ENCODE data around the gene LRRFIP2. TPM values are rescaled to one million over a fixed set of nuclear protein-coding genes. Genes with fewer than 3 reads are reported as not detected.
"Not testable (repeated sequence)": the region's sequence is repeated elsewhere in the genome, so short reads cannot be mapped to it uniquely, and the experiment has no call there.

Gene LRRFIP2
- total and polyA plus RNA-seq, 12 donors = 34.2 to 161 (median 46.2) TPM

DNA sequence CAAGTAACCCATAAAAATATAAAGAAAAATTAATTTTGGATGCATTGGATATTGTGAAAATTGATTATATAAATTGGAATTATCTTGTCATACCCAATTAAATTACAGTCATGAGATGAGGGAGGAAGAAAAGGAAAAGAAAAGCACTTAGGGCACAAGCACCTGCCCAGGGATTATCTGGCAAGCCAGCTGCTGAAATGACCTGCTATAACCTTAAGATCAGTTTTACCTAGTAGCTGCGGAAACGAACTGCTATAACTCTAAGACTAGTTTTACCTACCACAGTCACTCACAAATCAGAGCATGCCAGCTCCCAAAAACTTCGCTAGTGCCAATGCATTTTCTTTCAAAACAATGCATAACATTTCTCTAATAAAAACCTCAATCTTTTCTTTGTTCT, 26.2 kb downstream of the LRRFIP2 start:
- no peak for TF ChIP-seq POLR2A (IDR thresholded peaks at IDR 0.05)
- TF ChIP-seq, protein P1, sequence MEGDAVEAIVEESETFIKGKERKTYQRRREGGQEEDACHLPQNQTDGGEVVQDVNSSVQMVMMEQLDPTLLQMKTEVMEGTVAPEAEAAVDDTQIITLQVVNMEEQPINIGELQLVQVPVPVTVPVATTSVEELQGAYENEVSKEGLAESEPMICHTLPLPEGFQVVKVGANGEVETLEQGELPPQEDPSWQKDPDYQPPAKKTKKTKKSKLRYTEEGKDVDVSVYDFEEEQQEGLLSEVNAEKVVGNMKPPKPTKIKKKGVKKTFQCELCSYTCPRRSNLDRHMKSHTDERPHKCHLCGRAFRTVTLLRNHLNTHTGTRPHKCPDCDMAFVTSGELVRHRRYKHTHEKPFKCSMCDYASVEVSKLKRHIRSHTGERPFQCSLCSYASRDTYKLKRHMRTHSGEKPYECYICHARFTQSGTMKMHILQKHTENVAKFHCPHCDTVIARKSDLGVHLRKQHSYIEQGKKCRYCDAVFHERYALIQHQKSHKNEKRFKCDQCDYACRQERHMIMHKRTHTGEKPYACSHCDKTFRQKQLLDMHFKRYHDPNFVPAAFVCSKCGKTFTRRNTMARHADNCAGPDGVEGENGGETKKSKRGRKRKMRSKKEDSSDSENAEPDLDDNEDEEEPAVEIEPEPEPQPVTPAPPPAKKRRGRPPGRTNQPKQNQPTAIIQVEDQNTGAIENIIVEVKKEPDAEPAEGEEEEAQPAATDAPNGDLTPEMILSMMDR (IDR thresholded peaks at IDR 0.05) = no peak
- H3K36me3 ChIP-seq (replicated peaks in 1 of 2) = peaks cover 0 to 4% of the 10 kb centered on the region in 2 donors
- H3K27ac ChIP-seq = no peak overlapping the region
- H3K27me3 ChIP-seq = no peaks in the 10 kb centered on the region
- 88 to 93% (median 90%) methylated on average over 3 of the region's 3 CpGs for WGBS, 4 donors
- H3K4me1 ChIP-seq (replicated peaks in 1 of 2) = peaks cover 5 to 26% of the 10 kb centered on the region in 2 donors
- no peak overlapping the region for H3K4me3 ChIP-seq
- no peak for DNase-seq
- intact Hi-C loops (cut with DNase I) = no loop called here
- H3K9me3 ChIP-seq (replicated peaks in 1 of 3) = no peaks in the 10 kb centered on the region

DNA sequence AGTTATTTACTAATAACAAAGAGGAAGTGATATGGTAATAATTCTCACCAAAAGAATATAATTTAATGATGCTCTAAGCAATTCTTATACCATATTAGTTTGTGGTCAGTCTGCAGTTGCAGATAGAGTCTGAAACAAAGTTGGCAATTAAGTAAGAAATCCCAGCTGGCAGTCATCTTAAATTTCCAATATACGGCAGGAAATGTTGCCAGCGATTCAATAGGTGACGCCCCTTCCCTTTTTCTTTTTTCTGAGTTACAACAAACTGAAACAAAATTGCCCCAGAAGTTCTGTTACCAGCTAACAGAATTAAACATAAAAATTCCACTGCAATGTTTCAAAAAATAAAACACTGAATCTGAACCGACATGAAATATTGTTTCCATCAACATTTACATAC, 26.7 kb downstream of the LRRFIP2 start:
- Histone ChIP-seq H3K9me3 (replicated peaks in 1 of 3) (no peaks in the 10 kb centered on the region), H3K27ac (no peak overlapping the region), H3K4me1 (replicated peaks in 1 of 2) (peaks cover 5 to 26% of the 10 kb centered on the region in 2 donors), H3K4me3 (no peak overlapping the region), H3K36me3 (replicated peaks in 1 of 2) (peaks cover 0 to 4% of the 10 kb centered on the region in 2 donors), H3K27me3 (no peaks in the 10 kb centered on the region)
- WGBS, 4 donors = 65 to 87% (median 71%) methylated on average over 4 of the region's 4 CpGs
- DNase-seq = no peak
- TF ChIP-seq, protein P1 (IDR thresholded peaks at IDR 0.05) = no peak
- no peak for TF ChIP-seq POLR2A (IDR thresholded peaks at IDR 0.05)
- intact Hi-C loops (cut with DNase I) = no loop called here

DNA sequence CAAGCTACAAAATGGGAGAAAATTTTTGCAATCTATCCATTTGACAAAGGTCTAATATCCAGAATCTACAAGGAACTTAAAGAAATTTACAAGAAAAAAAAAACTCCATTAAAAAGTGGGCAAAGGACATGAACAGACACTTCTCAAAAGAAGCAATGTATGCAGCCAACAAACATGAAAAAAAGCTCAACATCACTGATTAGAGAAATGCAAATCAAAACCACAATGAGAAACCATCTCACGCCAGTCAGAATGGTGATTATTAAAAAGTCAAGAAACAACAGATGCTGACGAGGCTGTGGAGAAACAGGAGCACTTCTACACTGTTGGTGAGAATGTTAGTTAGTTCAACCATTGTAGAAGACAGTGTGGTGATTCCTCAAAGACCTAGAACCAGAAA, 27.5 kb downstream of the LRRFIP2 start:
- H3K27me3 ChIP-seq; intact Hi-C loops (cut with DNase I); H3K36me3 ChIP-seq (replicated peaks in 1 of 2); H3K9me3 ChIP-seq (replicated peaks in 1 of 3); DNase-seq; H3K4me3 ChIP-seq: not testable (repeated sequence)
- Histone ChIP-seq H3K27ac (peak overlapping the region in 1 of 5 donors; percentile 6), H3K4me1 (replicated peaks in 1 of 2) (peaks cover 5 to 26% of the 10 kb centered on the region in 2 donors)
- 90 to 93% (median 92%) methylated on average over 2 of the region's 2 CpGs for WGBS, 4 donors

DNA sequence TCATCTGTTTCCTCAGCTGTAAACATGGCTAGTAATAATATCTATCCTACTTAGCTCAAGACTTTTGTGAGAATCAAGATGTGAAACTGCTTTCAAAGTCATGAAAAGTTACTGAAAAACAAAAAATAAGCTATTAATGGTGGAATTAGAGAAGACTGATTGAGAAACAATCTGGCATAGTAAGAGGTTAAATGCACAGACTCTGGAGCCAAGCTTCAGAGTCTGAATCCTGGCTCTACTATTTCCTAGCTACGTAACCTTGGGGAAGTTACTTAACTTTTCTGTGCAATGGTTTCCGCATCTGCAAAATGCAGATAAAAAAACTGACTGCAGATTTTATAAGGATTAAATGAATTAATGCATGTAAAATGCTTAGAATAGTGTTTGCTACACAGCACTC, 28.8 kb downstream of the LRRFIP2 start:
- WGBS, 4 donors = 2 to 11% (median 10%) methylated on average over 2 of the region's 2 CpGs

DNA sequence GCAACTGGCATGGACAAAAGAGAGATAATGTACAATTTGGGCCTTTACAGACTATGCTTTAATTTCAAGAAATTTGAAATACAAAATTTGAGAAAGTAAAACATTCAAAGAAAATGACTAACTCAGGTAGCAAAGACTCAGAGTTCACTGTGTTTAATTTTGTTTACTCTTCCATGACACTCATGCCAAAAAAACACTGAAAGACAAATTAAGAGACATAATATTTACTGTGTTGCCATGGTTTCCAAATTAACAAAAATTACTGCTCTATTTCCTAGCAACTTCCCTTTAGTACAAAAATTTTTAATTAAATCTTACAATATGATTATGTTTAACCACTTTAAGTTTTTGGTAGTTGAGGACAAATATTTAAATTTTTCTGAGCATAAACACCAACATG, 29.6 kb downstream of the LRRFIP2 start:
- DNase-seq = no peak
- no peak for TF ChIP-seq POLR2A (IDR thresholded peaks at IDR 0.05)
- TF ChIP-seq, protein P1 (IDR thresholded peaks at IDR 0.05) = no peak
- H3K4me1 ChIP-seq (replicated peaks in 1 of 2) = peaks cover 5 to 32% of the 10 kb centered on the region in 2 donors
- no peaks in the 10 kb centered on the region for H3K9me3 ChIP-seq (replicated peaks in 1 of 3)
- H3K27ac ChIP-seq = no peak overlapping the region
- H3K36me3 ChIP-seq (replicated peaks in 1 of 2) = peaks cover 0 to 4% of the 10 kb centered on the region in 2 donors
- intact Hi-C loops (cut with DNase I) = no loop called here
- no peaks in the 10 kb centered on the region for H3K27me3 ChIP-seq
- no peak overlapping the region for H3K4me3 ChIP-seq

More for the DNA sequence above, 28.8 kb downstream of the LRRFIP2 start:
- no peak overlapping the region for H3K4me3 ChIP-seq
- H3K27ac ChIP-seq = peak overlapping the region in 2 of 5 donors; percentile 10 to 40
- H3K27me3 ChIP-seq = no peaks in the 10 kb centered on the region
- intact Hi-C loops (cut with DNase I) = no loop called here
- H3K9me3 ChIP-seq (replicated peaks in 1 of 3) = no peaks in the 10 kb centered on the region
- peak in 1 of 7 donors; percentile 10 for DNase-seq
- TF ChIP-seq, protein P1 (IDR thresholded peaks at IDR 0.05) = no peak
- no peak for TF ChIP-seq POLR2A (IDR thresholded peaks at IDR 0.05)
- H3K36me3 ChIP-seq (replicated peaks in 1 of 2) = peaks cover 0 to 4% of the 10 kb centered on the region in 2 donors
- H3K4me1 ChIP-seq (replicated peaks in 1 of 2) = peaks cover 5 to 26% of the 10 kb centered on the region in 2 donors
